GM13977 (cell line): ENCODE measurements around the gene RNF130.
A peak's percentile ranks its signal among the peaks of the same experiment; 100 is the strongest.

ENCODE experiments used
- DNase-seq: peaks from one replicate; pipeline ENCODE4 v3.0.0; 2012; ENCODE audit warnings: low spot score
- in situ Hi-C: fragments of 300-500 bp; cut with MboI; formaldehyde crosslinking; loops from one replicate; pipeline ENCODE4 v1.12.0; 2022; ENCODE audit warnings: low sequenced_read_pairs, low pct_unique_long_range_greater_than_20kb, mixed read lengths, inconsistent platforms; ENCODE audit not compliant: unreplicated experiment
- TF ChIP-seq, protein P1 (sequence below): IDR thresholded peaks from 2 replicates; pipeline ENCODE4 v1.5.1; 2012; ENCODE audit warnings: mild to moderate bottlenecking, control low read depth; ENCODE audit not compliant: insufficient read depth; ENCODE audit errors: extremely low read depth, missing control alignments

RNF130 gene

DNA sequence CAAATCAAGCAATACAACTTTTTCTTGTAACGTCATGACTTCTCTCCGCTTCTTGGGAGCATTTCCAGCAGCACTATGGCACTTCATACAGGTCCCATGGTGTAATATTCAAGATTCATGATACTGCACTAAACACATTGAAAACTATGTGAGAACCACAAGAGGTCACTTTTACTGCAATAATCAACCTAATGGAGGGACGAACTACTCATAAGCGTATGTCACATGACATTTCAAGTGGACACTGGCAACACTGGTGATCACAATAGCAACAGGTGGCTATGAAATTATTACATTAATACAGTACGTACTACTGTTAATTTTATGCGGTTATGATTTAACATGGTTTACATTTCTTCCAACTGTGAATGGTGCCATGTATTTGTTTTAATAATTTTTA, 85.2 kb downstream of the RNF130 start:
- TF ChIP-seq, protein P1, sequence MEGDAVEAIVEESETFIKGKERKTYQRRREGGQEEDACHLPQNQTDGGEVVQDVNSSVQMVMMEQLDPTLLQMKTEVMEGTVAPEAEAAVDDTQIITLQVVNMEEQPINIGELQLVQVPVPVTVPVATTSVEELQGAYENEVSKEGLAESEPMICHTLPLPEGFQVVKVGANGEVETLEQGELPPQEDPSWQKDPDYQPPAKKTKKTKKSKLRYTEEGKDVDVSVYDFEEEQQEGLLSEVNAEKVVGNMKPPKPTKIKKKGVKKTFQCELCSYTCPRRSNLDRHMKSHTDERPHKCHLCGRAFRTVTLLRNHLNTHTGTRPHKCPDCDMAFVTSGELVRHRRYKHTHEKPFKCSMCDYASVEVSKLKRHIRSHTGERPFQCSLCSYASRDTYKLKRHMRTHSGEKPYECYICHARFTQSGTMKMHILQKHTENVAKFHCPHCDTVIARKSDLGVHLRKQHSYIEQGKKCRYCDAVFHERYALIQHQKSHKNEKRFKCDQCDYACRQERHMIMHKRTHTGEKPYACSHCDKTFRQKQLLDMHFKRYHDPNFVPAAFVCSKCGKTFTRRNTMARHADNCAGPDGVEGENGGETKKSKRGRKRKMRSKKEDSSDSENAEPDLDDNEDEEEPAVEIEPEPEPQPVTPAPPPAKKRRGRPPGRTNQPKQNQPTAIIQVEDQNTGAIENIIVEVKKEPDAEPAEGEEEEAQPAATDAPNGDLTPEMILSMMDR = no peak
- DNase-seq = no peak
- in situ Hi-C loops = no loop called here

DNA sequence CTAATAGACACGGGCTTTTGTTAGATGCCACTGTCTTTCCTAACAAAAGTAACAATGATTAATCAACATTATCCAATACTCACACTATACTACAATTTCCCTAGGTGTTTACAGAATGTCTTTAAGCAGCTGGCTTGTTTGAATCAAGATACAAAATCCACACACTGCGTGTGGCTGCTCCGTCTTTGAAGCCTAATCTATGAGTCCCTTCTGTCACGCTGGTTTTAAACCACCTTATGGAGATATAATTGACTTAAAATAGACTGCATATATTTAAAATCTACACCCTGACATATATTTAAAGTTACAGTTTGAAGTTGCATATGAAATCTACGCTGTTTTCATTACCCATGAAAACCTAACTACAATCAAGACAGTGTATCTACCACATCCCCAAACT, 89.9 kb downstream of the RNF130 start:
- DNase-seq = no peak
- TF ChIP-seq, protein P1 = no peak
- in situ Hi-C loops = no loop called here

DNA sequence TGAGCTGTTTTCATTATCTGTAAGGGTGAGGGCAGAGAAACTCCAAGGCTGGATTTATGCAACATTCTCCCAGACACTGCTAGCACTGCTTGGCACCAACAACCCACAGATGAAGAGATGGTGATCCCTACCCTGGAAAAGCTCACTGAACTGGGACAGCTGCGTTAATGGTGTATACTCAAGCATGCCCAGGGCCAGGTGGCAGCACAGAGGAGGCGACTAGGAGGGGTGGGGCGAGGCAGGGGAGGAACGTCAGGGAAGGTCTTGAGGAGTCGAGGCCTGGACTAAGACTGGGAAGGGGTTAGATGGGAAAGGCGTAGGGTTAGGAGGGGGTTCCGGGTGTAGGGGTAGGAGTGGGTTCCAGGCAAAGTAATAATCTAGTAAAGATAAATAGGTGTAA, 90.8 kb downstream of the RNF130 start:
- in situ Hi-C loops = no loop called here
- DNase-seq = no peak
- TF ChIP-seq, protein P1 = no peak

DNA sequence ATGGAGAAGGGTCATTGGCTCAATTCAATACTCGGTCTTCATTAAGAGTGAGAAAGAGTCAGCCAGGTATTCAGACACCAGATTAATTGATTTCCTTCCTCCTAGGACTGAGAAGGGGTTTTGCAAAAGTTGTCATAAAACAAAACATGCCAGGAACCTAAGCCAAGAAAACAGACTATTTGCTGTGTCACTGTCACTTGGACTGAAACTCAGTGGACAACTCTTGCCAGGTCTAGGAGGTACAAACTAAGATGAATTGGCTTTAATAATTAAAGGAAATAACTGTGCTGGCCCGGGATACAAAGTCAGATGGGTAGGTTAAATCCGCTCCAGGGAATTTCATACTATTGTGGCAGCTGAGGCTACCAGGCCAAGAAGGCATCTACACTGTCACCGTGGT, 92.8 kb downstream of the RNF130 start:
- TF ChIP-seq, protein P1 = no peak
- in situ Hi-C loops = no loop called here
- no peak for DNase-seq

DNA sequence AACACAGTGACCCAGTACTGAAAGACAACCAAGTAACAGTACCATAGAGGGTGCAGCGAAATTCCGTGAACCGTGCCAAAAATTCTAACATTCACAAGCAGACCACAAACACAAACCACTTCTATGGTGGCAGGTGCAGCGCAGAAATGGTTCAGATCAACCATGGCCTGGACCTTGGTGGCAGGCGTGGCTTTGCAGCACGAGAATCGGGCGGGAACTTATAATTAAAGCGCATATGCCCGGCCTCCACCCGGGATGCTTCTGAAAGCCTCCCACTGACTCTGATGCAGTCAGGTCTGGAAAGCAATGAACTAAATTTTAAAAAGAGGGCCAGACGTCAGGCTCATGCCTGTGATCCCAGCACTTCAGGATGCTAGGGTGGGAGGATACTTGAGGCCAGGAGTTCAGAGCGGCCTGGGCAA, 95.8 kb downstream of the RNF130 start:
- TF ChIP-seq, protein P1 = no peak
- DNase-seq = no peak
- in situ Hi-C loops = no loop called here

DNA sequence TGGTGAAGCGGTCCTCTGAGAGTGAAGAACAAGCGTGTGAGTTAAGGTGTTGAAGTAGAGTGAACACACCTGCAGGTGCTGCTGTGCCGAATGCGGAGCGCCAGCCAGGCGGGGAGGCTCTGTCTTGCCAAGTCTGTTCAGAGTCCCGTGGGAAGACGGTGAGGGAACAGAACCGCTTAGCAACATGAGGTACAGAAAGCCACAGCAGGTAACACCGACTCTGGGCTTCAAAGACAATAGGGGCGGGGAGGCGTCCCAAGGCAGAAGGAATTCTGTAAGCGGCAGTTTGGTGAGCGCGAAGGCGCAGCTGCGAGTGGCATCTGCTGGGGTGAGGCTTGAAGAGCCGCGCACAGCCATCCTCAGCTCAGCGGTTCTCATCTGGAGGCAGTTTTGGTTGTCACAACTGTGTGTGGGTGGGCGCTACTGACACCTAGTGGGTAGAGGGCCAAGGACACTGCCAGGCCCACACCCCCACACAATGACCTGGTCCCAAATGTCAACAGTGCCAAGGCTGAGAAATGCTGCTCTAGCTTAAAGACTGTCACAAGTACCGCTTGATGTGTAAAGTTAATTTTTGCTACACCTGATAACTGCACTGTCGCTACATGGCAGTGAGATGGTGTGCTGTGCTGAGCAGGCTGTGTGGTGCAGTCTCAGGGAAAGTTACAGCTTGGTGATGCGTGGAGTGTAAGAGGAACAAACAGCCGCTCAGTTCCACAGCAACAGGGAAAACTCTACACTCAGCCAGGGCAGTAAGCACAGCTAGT, 96.4 kb downstream of the RNF130 start:
- DNase-seq = peak; percentile 32
- in situ Hi-C loops = no loop called here
- TF ChIP-seq, protein P1 = peak; percentile 51
